GM19043 (cell line): ENCODE results near the gene LYPD6.

Source experiments
- ATAC-seq: cut with Tn5 transposase; IDR thresholded peaks from one replicate; pipeline ENCODE4 v1.9.1; 2021; ENCODE audit warnings: low read depth; ENCODE audit not compliant: unreplicated experiment

The LYPD6 gene

DNA sequence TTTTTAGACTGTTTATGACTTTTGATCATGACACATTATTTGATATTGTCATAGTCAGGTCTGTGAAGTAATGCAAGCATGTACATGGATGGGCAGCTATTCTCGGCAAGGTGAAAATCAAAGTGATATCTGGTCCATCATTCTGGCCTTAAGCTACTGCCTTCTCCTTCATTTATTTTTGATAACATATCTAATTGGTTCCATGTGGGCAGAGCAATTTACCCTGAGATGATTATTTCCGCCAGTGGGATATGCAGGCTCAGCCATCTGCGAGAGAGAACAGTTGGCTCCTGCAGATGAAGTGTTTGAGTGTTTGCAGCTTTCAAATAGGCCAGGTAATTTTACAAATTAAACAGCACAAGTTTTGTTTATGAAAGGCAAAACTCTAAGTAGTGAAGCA is 116.4 kb downstream of the LYPD6 start:
- no peak for ATAC-seq

DNA sequence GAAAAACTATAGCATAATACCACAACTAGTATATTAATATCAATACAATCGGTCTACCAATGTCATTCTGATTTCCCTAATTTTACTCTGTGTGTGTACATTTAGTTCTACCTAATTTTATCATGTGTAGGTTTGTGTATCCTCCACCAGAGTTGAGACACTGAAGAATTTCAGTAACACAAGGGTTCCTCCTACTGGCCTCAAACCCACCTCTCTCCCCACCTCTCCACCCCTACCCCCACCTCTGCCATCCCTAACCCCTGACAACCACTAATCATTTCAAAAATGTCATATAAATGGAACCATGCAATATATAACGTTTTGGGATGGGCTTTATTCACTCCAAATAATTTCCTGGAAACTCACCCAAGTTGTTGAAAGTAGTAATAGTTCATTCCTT is 117.9 kb downstream of the LYPD6 start:
- ATAC-seq, result no peak

DNA sequence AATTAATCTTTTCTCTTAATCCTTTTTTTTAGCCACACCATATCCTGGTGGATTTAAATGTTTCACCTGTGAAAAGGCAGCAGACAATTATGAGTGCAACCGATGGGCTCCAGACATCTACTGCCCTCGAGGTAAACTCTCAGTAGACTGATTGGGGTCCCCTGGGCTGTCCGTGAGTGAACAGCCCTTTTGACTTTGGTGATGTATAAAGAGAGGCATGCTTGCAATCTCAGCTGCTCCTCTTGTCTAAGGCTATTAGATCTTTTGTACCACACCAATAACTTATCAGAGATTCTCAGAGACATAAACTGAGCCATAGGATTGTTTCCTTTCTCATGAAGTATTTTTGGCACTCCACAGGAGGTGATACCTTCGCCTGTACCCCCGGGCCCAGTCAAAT is 118.6 kb downstream of the LYPD6 start:
- no peak for ATAC-seq

DNA sequence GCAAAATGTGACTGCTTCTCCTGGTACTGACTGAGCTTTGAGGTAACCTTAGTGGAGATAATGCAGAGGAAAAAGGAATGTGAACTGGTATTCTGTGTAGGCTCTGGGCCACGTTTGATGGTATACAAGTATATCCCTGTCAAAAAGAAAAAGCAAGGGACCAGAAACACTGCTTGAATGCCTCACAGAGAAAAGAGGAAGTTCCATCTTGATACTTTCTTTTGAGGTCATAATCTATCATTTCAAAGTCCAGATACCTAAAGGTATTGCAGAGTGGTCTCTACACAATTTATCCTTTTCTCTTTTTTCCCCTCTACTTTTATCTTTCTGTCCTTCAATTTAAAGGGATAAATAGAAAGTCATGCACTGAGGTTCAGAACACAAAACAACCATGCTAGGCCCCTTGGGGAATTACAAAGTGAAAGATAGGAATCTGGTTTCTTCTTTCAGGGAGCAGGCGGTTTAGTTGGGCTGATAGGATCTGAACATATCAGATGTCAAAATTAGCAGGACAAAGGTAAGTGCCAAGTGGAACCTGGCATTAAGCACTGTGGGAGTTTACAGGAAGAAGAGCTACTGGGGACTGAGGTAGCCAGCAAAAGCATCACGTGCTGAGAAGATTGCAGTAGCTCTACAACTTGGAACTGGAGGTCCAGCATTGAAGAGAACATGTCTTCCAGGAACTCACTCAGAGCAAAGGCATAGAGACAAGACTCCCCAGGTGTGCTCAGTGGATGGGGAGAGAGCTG is 121.2 kb downstream of the LYPD6 start:
- no peak for ATAC-seq

DNA sequence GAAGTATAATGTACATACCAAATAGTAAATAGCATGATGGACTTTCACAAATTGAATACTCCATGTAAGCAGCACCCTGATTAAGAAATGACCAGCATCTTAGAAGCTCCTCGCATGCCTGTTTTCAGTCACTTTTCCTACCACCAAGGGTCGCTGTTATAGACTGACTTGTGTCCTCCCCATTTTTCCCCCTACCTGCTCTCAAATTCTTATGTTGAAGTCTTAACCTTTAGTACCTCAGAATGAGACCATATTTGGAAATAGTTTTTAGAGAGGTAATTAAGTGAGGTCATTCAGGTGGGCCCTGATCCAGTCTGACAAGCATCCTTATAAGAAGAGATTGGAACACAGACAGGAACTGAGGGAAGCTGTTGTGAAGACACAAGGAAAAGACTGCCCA is 125.9 kb downstream of the LYPD6 start:
- ATAC-seq, result no peak

DNA sequence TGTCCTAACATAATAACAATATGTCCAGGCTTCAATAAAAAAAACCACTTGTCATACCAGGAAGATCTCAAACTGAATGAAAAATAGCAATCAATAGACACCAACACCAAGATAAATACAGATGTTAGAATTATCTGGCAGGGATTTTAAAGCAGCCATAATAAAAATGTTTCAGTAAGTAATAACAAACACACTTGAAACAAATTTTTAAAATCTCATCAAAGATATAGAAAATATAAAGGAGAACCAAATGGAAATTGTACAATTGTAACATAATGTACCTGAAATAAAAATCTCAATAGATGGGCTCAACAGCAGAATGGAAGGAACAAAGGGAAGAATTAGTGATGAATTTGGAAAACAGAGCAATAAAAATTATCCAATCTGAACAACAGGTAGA is 128.1 kb downstream of the LYPD6 start:
- no peak for ATAC-seq

DNA sequence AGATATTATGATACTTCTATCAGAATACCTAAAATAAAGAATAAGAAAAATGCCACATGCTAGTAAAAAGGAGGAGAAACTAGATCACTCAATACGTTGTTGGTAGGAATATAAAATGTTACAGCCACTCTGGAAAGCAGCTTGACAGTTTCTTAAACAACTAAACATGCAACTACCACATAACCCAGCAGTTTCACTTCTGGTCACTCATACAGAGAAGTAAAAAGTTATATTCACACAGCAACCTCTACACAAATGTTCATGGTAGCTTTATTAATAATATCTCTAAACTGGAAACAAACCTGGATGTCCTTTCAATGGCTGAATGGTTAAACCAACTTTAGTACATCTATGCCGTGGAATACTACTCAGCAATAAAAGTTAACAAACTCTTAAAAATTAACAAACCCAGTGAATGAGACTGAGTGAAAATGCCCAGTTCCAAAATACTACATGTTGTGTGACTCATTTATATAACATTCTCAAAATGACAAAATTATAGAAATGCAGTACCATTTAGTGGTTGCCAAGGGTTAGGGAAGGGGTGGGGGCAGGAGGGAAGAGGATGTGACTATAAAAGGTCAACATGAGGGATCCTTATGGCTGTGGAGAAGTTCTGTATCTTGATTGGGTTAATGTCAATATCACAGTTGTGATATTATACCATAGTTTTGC is 133.1 kb downstream of the LYPD6 start:
- peak; percentile 85 for ATAC-seq

DNA sequence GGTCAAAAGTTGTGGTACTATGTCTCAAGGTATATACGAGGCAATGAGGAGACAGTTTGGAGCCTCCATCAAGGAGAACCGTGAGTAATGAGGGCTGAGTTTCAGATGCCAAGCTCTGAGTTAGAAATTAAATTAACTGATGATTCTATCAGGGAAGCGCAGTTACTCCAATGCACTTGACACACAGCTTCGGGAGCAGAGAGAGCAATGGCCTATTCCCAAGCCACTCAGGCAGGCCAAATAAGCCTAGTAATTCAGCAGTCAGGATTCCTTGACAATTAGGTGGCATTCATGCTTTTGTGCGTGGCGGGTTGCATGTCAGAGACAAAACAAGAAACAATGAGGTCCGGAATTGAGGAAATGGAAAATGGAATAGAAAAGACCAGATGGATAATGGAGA is 134.0 kb downstream of the LYPD6 start:
- no peak for ATAC-seq

DNA sequence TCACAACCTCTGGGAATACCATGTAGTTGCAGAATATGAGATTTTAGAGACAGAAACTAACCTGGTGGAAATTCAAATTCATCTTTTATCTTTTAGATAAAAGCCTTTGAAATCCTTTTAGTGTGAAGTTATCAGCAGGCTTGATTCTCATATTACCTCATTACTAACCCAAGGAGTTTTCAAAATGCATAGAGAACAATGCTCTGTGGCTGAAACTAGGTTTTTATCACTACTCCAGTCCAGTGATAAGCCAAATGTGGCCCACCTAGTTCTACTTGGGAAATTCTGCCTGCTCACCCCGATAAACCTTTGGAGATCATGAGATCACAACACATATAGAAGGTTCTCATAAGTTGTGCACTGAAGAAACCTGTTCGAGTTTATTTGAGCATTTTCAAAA is 135.5 kb downstream of the LYPD6 start:
- no peak for ATAC-seq

DNA sequence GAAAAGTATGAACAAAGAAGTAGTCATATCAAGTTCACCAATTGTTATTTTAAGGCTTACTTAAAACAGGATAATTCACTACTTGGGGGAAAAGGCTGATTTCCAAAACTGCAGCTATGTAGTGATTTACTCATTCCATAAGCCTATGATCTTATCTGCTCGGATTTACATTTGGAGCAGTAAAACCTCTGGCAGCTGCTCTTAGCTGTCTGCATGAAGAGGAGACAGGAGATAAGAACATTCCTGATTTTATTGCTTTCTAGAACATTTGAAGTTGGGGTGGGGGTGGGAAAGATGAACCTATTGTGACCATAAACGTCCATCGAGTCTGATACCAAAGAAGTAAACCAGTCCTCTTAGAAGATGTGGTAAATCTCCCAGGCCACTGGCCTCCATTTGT is 136.2 kb downstream of the LYPD6 start:
- ATAC-seq, result no peak

DNA sequence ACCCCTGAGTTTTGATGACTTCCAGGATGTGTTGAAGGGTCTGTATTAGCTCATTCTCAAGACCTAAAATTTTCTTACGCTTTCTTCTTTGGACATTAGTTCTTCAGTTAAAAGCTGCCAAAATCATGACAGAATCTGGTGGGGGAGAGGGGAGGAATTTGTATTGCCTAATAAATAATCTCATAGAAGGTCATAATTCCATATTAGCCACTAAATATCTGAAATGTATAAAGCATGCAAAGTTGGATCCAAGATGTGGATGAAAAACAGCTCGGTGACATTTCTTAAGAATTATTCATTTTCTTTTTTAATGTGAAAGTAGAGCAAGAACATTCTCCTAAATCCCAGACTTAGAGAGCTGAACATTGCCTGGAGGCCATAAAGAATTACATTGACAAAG is 137.0 kb downstream of the LYPD6 start:
- no peak for ATAC-seq

DNA sequence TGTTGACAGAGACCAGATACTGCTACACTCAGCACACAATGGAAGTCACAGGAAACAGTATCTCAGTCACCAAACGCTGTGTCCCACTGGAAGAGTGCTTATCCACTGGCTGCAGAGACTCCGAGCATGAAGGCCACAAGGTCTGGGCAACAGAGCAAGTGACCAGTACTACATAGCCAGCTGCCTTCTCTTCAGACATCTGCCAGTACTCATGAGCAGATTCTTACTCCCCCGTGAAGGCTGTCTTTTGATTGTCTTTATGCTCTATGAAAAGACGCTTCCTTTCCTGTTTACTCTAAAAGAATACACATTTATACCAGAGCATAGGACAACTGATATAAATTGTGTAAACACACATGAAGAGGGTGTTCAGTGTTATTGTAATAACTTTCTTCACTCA is 138.2 kb downstream of the LYPD6 start:
- ATAC-seq, result no peak

DNA sequence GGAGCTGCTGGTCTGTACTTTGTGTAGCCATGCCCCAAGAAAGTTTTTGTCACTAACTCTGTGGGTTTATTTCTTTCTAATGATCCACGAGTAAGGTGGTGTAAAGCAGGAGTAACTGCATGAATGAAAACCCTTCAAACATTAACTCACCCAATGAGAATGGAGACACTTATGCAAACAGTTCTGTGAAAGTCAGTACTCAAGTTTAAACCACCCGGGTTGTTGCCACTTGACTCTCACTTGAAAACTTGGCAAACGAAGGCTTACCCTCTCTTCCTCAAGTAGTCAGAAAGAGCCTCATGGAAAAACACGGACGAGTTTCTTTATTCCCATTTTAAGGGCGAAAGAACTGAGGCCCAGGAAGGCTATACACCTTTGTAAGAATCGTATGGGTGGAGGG is 139.7 kb downstream of the LYPD6 start:
- ATAC-seq, result no peak

DNA sequence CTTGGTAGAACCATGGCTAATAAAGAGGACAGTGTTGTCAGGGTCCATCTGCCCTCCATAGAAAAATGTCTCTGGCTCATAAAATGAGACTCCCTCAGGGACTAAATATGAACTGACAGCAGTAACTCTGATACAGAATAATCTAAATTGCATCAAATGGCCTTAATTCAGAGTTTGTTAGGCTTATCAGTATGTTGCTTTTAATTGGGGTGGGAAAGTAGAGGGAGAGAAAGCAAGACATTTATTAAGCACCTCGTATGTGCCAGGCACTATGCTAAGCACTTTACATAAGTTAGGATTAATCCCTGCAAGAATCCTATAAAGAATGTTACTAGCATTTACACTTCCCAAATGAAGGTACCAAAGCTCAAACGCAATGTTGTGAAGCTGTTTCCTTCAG is 142.0 kb downstream of the LYPD6 start:
- ATAC-seq, result no peak

DNA sequence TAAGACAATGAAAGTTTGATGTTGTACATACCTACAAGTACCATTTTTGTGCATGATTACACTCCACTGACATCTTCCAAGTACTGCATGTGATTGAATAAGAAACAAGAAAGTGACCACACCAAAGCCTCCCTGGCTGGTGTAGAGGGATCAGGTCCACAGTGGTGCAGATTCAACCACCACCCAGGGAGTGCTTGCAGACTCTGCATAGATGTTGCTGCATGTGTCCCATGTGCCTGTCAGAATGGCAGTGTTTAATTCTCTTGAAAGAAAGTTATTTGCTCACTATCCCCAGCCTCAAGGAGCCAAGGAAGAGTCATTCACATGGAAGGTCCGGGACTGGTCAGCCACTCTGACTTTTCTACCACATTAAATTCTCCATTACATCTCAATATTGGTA is 142.7 kb downstream of the LYPD6 start:
- no peak for ATAC-seq

DNA sequence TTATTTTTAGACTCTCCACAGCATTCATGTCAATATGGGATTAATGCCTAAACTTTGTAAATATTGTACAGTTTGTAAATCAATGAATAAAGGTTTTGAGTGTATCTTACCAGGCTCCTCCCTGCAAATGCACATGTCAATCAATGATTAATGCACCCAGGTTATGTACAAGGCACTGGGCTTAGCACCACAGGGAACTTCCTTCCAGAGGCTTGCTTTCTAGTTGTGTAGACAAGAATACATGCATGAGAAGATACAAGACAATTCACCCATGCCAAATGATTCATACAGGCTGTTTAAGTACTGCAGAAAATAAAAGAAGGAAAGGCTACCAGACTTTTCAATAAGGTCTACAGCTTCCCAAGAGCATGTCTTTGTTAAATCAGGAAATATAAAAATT is 143.1 kb downstream of the LYPD6 start:
- ATAC-seq, result no peak

DNA sequence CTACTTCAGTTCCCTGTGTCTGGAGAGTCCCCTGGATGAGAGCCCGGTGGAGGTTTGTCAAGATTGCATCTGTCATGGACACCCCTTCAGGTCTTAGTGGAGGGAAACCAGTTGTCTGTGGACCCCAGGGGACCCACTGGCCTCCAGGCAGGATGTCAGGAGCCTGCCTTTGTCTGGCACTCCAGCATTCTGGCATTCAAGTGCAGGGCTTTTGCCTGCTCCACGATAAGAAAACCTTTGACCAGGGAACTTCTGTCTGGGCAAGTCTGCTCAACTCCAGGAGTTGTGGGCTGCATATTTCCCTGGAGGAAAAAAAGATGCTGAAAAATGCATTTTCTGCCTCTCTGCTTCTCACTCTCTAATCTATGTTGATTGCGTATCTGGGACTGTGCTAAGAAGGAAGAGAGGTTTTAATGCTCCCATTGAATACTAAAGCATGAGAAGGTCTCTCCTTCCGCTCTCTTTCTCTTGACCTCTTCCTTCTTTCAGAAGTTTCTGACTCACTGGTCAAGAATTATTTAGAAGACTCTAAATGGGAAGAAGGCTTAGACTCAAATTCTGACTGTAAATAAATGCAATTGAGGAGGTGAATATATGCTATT is 152.7 kb downstream of the LYPD6 start:
- no peak for ATAC-seq

DNA sequence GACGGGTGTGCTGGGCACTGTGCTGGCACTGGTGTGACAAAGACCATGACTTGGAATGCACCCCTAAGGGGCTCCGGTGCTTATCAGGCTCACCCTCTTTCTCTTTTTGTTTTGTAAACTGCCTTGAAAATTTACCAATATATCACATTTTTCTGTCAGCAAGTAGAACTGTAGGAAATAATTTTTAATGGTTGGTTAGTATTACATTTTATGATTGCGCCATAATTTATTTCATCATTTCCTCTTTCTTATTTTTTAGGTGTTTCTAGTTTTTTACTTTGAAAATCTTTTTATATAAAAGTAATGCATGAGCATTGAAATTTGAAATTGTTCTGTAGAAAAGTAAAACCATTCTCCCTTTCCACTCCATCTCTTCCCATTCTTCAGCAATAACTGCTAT is 156.3 kb downstream of the LYPD6 start:
- ATAC-seq, result no peak

DNA sequence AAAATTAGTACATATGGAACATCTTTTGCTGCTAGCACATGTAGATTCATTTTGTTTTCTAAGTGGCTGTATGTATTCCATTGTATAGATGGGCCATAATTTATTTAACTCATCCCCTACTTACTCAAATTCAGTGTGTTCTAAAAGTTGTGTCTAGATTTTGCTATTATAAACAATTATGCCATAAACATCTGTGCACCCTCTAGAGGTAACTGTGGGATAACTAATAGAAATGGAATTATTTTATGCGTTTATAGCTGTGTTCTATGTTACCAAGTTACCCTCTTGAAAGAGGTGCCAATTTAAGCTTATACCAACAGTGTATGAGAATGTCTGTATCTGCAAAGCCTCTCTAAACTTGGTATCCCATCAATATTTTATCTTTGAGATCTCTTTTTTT is 156.8 kb downstream of the LYPD6 start:
- no peak for ATAC-seq

DNA sequence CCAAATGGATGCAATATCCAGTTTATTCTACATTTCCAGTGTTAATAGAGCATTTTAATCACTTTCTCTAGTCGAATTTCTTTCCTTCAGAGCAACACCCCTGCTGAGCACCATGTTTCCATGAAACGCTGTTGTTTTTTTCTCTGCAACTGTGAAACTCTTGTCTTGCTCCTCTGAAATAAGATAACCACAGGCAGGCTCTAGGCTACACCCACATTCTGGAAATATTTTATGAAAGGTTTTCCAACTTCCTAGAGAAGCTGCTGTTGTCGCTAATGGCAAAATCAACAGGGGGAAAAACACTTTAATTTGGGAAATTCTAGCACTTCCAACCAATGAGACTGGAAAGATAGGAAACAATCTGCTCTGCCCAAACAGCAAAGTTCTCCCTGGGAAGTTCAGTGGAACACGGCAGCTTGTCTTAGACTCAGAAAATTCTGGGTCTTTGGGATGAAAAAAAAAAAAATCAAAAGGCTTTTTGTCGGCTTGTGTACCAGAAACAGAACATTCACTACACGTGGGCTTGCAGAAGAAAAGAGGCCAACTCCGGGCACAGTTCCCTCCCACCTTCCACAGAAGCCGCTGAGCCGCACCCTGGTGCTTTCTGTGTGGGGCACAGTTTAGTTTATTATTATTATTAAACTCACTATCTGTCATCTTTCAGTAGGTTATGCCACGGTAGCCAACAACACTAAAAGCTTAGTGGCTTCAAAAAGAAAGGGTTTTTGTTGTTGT is 158.5 kb downstream of the LYPD6 start:
- ATAC-seq, result no peak

DNA sequence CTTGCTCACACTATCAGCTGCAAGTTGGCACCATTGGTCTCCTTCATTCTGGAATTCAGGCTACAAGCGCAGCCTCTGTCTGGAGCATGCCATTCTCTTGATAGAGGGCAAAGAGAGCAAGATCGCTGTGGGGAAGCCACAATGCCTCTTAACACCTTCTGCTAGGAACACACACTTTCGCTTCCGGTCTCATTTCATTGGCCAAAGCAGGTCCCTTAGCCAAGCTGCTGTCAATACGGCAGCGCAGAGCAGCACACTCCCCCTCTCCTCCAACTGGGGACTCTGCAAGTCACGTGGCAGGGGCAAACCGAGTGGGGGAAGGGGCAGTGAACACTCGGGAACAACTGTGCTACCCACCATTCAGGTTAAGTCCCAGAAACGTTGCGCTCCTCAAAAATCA is 159.1 kb downstream of the LYPD6 start:
- no peak for ATAC-seq
